GM21576 (cell line): Measurements from ENCODE around the gene MYL3.

Source experiments
- ATAC-seq: cut with Tn5 transposase; IDR thresholded peaks from one replicate; pipeline ENCODE4 v1.9.1; 2021; ENCODE audit warnings: mild to moderate bottlenecking, moderate library complexity; ENCODE audit not compliant: unreplicated experiment

The MYL3 gene

GRCh38 chr3:46900007-46900292 lies 36.7 kb upstream of the MYL3 start:
- ATAC-seq, result no peak

- ATAC-seq, result no peak
These were observed 36.1 kb upstream of the MYL3 start for GRCh38 chr3:46899151-46900006.

GRCh38 chr3:46898321-46899150 lies 35.3 kb upstream of the MYL3 start:
- ATAC-seq, result no peak

- no peak for ATAC-seq
These were observed 34.6 kb upstream of the MYL3 start for GRCh38 chr3:46897829-46898320.

- ATAC-seq, result no peak
These were observed 33.8 kb upstream of the MYL3 start for GRCh38 chr3:46897031-46897430.

GRCh38 chr3:46896386-46896785 lies 33.1 kb upstream of the MYL3 start:
- no peak for ATAC-seq

- ATAC-seq, result no peak
These were observed 32.5 kb upstream of the MYL3 start for GRCh38 chr3:46895761-46896160.

- no peak for ATAC-seq
These were observed 32.0 kb upstream of the MYL3 start for GRCh38 chr3:46895204-46895660.

GRCh38 chr3:46894256-46894655 lies 31.0 kb upstream of the MYL3 start:
- no peak for ATAC-seq

GRCh38 chr3:46893763-46894162 lies 30.5 kb upstream of the MYL3 start:
- no peak for ATAC-seq

GRCh38 chr3:46893146-46893748 lies 30.0 kb upstream of the MYL3 start:
- no peak for ATAC-seq

- no peak for ATAC-seq
These were observed 29.3 kb upstream of the MYL3 start for GRCh38 chr3:46892285-46893145.

- no peak for ATAC-seq
These were observed 27.9 kb upstream of the MYL3 start for GRCh38 chr3:46891132-46891531.

- no peak for ATAC-seq
These were observed 26.9 kb upstream of the MYL3 start for GRCh38 chr3:46890132-46890531.

GRCh38 chr3:46889381-46890110 lies 26.3 kb upstream of the MYL3 start:
- no peak for ATAC-seq

GRCh38 chr3:46888705-46889104 lies 25.5 kb upstream of the MYL3 start:
- ATAC-seq, result no peak

GRCh38 chr3:46887980-46888494 lies 24.8 kb upstream of the MYL3 start:
- ATAC-seq, result no peak

GRCh38 chr3:46885612-46886011 lies 22.4 kb upstream of the MYL3 start:
- no peak for ATAC-seq

- no peak for ATAC-seq
These were observed 21.7 kb upstream of the MYL3 start for GRCh38 chr3:46884929-46885328.

GRCh38 chr3:46884427-46884826 lies 21.2 kb upstream of the MYL3 start:
- ATAC-seq, result no peak
